ENCODE results near the gene ESRRA. TPM values are rescaled to one million over a fixed set of nuclear protein-coding genes. Genes with fewer than 3 reads are reported as not detected.
"Not testable (repeated sequence)": the region's sequence is repeated elsewhere in the genome, so short reads cannot be mapped to it uniquely, and the experiment has no call there.

ESRRA gene
- total and polyA plus RNA-seq, 9 donors: 2.3 to 17.4 (median 11.9) TPM

- no peaks in the 10 kb centered on the region for H3K27me3 ChIP-seq
- WGBS, 3 donors: 90 to 93% (median 90%) methylated on average over 7 of the region's 7 CpGs
- no peaks in the 10 kb centered on the region for H3K36me3 ChIP-seq
- TF ChIP-seq, protein P1, sequence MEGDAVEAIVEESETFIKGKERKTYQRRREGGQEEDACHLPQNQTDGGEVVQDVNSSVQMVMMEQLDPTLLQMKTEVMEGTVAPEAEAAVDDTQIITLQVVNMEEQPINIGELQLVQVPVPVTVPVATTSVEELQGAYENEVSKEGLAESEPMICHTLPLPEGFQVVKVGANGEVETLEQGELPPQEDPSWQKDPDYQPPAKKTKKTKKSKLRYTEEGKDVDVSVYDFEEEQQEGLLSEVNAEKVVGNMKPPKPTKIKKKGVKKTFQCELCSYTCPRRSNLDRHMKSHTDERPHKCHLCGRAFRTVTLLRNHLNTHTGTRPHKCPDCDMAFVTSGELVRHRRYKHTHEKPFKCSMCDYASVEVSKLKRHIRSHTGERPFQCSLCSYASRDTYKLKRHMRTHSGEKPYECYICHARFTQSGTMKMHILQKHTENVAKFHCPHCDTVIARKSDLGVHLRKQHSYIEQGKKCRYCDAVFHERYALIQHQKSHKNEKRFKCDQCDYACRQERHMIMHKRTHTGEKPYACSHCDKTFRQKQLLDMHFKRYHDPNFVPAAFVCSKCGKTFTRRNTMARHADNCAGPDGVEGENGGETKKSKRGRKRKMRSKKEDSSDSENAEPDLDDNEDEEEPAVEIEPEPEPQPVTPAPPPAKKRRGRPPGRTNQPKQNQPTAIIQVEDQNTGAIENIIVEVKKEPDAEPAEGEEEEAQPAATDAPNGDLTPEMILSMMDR (IDR thresholded peaks at IDR 0.05): no peak
- TF ChIP-seq EP300 (IDR thresholded peaks at IDR 0.05): no peak
- H3K9me3 ChIP-seq: no peaks in the 10 kb centered on the region
- DNase-seq: peak in 1 of 5 donors; percentile 32
- H3K27ac ChIP-seq: no peak overlapping the region
- H3K4me3 ChIP-seq: no peak overlapping the region
- H3K4me1 ChIP-seq (ENCODE audit: insufficient read depth): peaks cover 9% of the 10 kb centered on the region
- intact Hi-C loops (cut with DNase I): no loop called here
Measured at GRCh38 chr11:64320556-64320955, 15.2 kb downstream of the ESRRA start.

DNA sequence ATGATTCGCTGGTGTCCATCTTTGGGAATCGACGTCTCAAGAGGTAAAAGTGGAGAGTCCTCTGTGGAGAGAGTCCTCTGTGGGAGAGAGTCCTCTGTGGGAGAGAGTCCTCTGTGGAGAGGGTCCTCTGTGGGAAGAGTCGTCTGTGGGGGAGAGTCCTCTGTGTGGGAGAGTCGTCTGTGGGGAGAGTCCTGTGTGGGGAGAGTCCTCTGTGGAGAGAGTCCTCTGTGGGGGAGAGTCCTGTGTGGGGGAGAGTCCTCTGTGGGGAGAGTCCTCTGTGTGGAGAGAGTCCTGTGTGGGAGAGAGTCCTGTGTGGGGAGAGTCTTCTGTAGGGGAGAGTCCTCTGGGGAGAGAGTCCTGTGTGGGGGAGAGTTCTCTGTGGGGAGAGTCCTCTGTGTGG is 15.7 kb downstream of the ESRRA start:
- TF ChIP-seq, protein P1 (IDR thresholded peaks at IDR 0.05): no peak
- TF ChIP-seq EP300 (IDR thresholded peaks at IDR 0.05) (no peak), POLR2A (IDR thresholded peaks at IDR 0.05) (no peak)
- intact Hi-C loops (cut with DNase I): no loop called here
- no peaks in the 10 kb centered on the region for H3K9me3 ChIP-seq
- no peaks in the 10 kb centered on the region for H3K36me3 ChIP-seq
- no peak overlapping the region for H3K27ac ChIP-seq
- whole genome bisulfite sequencing, 3 donors: 60 to 68% (median 65%) methylated on average over 5 of the region's 5 CpGs
- no peak for DNase-seq
- H3K27me3 ChIP-seq: no peaks in the 10 kb centered on the region
- no peak overlapping the region for H3K4me3 ChIP-seq
- peaks cover 9% of the 10 kb centered on the region for H3K4me1 ChIP-seq (ENCODE audit: insufficient read depth)

GRCh38 chr11:64321533-64321932 is 16.2 kb downstream of the ESRRA start:
- Histone ChIP-seq H3K27me3 (no peaks in the 10 kb centered on the region), H3K4me3 (no peak overlapping the region), H3K9me3 (no peaks in the 10 kb centered on the region), H3K27ac (no peak overlapping the region), H3K4me1 (ENCODE audit: insufficient read depth) (peaks cover 9% of the 10 kb centered on the region), H3K36me3 (no peaks in the 10 kb centered on the region)
- TF ChIP-seq, protein P1 (IDR thresholded peaks at IDR 0.05): no peak
- TF ChIP-seq EP300 (IDR thresholded peaks at IDR 0.05): no peak
- TF ChIP-seq POLR2A (IDR thresholded peaks at IDR 0.05): no peak
- intact Hi-C loops (cut with DNase I): no loop called here
- DNase-seq: peak in 1 of 5 donors; percentile 30
- 87 to 91% (median 91%) methylated on average over 5 of the region's 5 CpGs for whole genome bisulfite sequencing, 3 donors

GRCh38 chr11:64322925-64323260 is 17.6 kb downstream of the ESRRA start:
- WGBS, 3 donors: 73 to 81% (median 74%) methylated on average over 7 of the region's 7 CpGs
- peaks cover 7% of the 10 kb centered on the region for H3K4me1 ChIP-seq (ENCODE audit: insufficient read depth)
- no peaks in the 10 kb centered on the region for H3K9me3 ChIP-seq
- intact Hi-C loops (cut with DNase I): no loop called here
- TF ChIP-seq EP300 (IDR thresholded peaks at IDR 0.05): no peak
- TF ChIP-seq, protein P1 (IDR thresholded peaks at IDR 0.05): no peak
- TF ChIP-seq POLR2A (IDR thresholded peaks at IDR 0.05): no peak
- no peaks in the 10 kb centered on the region for H3K27me3 ChIP-seq
- no peak overlapping the region for H3K4me3 ChIP-seq
- peak in 1 of 5 donors; percentile 35 for DNase-seq
- H3K27ac ChIP-seq: no peak overlapping the region
- H3K36me3 ChIP-seq: no peaks in the 10 kb centered on the region

DNA sequence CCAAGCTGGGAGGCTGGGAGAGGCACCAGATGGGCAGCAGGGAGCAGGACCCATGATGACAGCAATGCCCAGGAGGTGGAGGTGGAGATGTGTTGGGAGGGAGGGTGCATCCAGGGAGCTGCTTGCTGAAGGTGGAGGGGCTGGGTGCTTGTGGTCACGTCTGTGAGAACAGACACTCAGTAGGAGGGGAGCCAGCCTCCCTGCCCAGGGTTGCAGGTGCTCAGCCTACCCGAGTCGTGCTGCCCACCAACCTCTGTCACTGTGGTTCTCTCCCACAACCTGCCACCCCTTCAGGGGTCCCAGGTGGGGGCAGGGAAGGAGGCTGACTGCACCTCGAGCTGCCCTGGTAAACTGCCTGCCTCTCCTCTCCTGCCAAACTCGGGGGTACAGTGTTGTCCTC is 18.0 kb downstream of the ESRRA start:
- 51 to 64% (median 54%) methylated on average over 5 of the region's 5 CpGs for WGBS, 3 donors
- no peak overlapping the region for H3K27ac ChIP-seq

DNA sequence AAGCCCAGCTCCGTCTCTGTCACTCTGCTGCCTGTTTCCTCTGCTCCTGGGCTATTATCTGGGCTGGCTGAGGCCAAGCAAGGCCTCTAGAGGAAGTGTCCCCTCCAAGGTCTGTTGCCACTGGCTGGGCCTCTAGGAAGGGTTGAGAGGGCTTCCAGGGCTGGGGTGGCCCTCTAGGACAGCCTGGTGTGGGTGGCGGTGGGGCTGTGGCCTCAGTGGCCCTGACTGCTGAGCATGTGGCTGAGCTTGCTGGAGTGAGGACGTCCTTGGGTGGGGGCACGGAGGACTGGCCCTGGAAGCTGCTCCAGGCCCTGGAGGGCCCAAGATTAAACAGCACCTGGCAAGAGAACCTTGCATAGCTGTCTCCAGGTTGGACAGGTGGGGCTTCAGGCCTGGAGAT is 18.7 kb downstream of the ESRRA start:
- H3K9me3 ChIP-seq; DNase-seq; H3K27me3 ChIP-seq; intact Hi-C loops (cut with DNase I); H3K4me1 ChIP-seq (ENCODE audit: insufficient read depth); H3K36me3 ChIP-seq; H3K4me3 ChIP-seq; H3K27ac ChIP-seq: not testable (repeated sequence)
- WGBS, 3 donors: 69 to 88% (median 73%) methylated on average over 4 of the region's 4 CpGs

More for the DNA sequence above, 18.0 kb downstream of the ESRRA start:
- TF ChIP-seq POLR2A (IDR thresholded peaks at IDR 0.05) (no peak), EP300 (IDR thresholded peaks at IDR 0.05) (no peak)
- TF ChIP-seq, protein P1 (IDR thresholded peaks at IDR 0.05): no peak
- no peak overlapping the region for H3K4me3 ChIP-seq
- intact Hi-C loops (cut with DNase I): no loop called here
- peak in 1 of 5 donors; percentile 31 for DNase-seq
- peaks cover 7% of the 10 kb centered on the region for H3K4me1 ChIP-seq (ENCODE audit: insufficient read depth)
- H3K36me3 ChIP-seq: no peaks in the 10 kb centered on the region
- H3K9me3 ChIP-seq: no peaks in the 10 kb centered on the region
- H3K27me3 ChIP-seq: no peaks in the 10 kb centered on the region
